SK-N-SH treated with all-trans-retinoic acid at 6 μM for 48 hours (cell line): ENCODE data around the gene BRAT1.

ENCODE experiments used
- ATAC-seq: fragments of 200-7000 bp; cut with Tn5 transposase; 3 replicates; pipeline ENCODE4 v1.9.1; 2020; ENCODE audit warnings: mild to moderate bottlenecking, moderate library complexity
- ARNTL ChIP-seq: fragments of 450-650 bp; formaldehyde crosslinking; IDR thresholded peaks from 2 replicates; pipeline ENCODE4 v1.5.0; 2020; ENCODE audit warnings: low read depth, mild to moderate bottlenecking, moderate library complexity, borderline replicate concordance
- BACH2 ChIP-seq: fragments of 250-450 bp; sonication (Bioruptor Pico); IDR thresholded peaks from 2 replicates; pipeline ENCODE4 v1.9.0; 2021; ENCODE audit warnings: mild to moderate bottlenecking, borderline replicate concordance
- CREB5 ChIP-seq: fragments of 250-450 bp; sonication (Bioruptor Pico); IDR thresholded peaks from 2 replicates; pipeline ENCODE4 v1.5.1; 2020; ENCODE audit warnings: low read depth, mild to moderate bottlenecking, moderate library complexity
- CSRNP3 ChIP-seq: fragments of 250-450 bp; sonication (Bioruptor Pico); IDR thresholded peaks from 2 replicates; pipeline ENCODE4 v1.5.1; 2021; ENCODE audit warnings: mild to moderate bottlenecking, moderate library complexity
- ESRRG ChIP-seq: fragments of 250-450 bp; sonication (Bioruptor Pico); IDR thresholded peaks from 2 replicates; pipeline ENCODE4 v1.6.1; 2021; ENCODE audit warnings: mild to moderate bottlenecking
- GLIS3 ChIP-seq: fragments of 250-450 bp; sonication (Bioruptor Pico); IDR thresholded peaks from 2 replicates; pipeline ENCODE4 v1.5.0; 2020; ENCODE audit warnings: mild to moderate bottlenecking, moderate library complexity
- ISL1 ChIP-seq: fragments of 250-450 bp; sonication (Bioruptor Pico); IDR thresholded peaks from 2 replicates; pipeline ENCODE4 v2.1.2; 2022; ENCODE audit warnings: mild to moderate bottlenecking, moderate library complexity
- PATZ1 ChIP-seq: fragments of 250-450 bp; sonication (Bioruptor Pico); IDR thresholded peaks from 2 replicates; pipeline ENCODE4 v1.8.0; 2020; ENCODE audit warnings: mild to moderate bottlenecking, moderate library complexity, borderline replicate concordance
- PPARA ChIP-seq: fragments of 250-450 bp; sonication (Bioruptor Pico); IDR thresholded peaks from 2 replicates; pipeline ENCODE4 v1.5.0; 2020; ENCODE audit warnings: mild to moderate bottlenecking, borderline replicate concordance
- RARB ChIP-seq: fragments of 250-450 bp; sonication (Bioruptor Pico); IDR thresholded peaks from 2 replicates; pipeline ENCODE4 v1.8.0; 2021; ENCODE audit warnings: mild to moderate bottlenecking, moderate library complexity
- SNAI2 ChIP-seq: fragments of 250-450 bp; sonication (Bioruptor Pico); IDR thresholded peaks from 2 replicates; pipeline ENCODE4 v1.5.0; 2020; ENCODE audit warnings: mild to moderate bottlenecking, moderate library complexity
- TCF4 ChIP-seq: fragments of 250-450 bp; sonication (Bioruptor Pico); IDR thresholded peaks from 2 replicates; pipeline ENCODE4 v1.8.0; 2021; ENCODE audit warnings: mild to moderate bottlenecking, moderate library complexity, borderline replicate concordance
- TOX ChIP-seq: fragments of 250-450 bp; sonication (Bioruptor Pico); IDR thresholded peaks from 2 replicates; pipeline ENCODE4 v1.8.0; 2021; ENCODE audit warnings: mild to moderate bottlenecking, moderate library complexity, borderline replicate concordance
- TSHZ2 ChIP-seq: fragments of 250-450 bp; sonication (Bioruptor Pico); IDR thresholded peaks from 2 replicates; pipeline ENCODE4 v1.5.0; 2020; ENCODE audit warnings: mild to moderate bottlenecking, moderate library complexity
- ZC3H10 ChIP-seq: fragments of 250-450 bp; sonication (Bioruptor Pico); IDR thresholded peaks from 2 replicates; pipeline ENCODE4 v1.5.1; 2021; ENCODE audit warnings: mild to moderate bottlenecking, moderate library complexity
- ZFP3 ChIP-seq: fragments of 250-450 bp; sonication (Bioruptor Pico); IDR thresholded peaks from 2 replicates; pipeline ENCODE4 v1.5.0; 2020; ENCODE audit warnings: mild to moderate bottlenecking, moderate library complexity
- ZFP30 ChIP-seq: fragments of 450-650 bp; formaldehyde crosslinking; IDR thresholded peaks from 2 replicates; pipeline ENCODE4 v1.5.0; 2022; ENCODE audit warnings: mild to moderate bottlenecking, moderate library complexity
- ZNF565 ChIP-seq: fragments of 450-650 bp; formaldehyde crosslinking; conservative IDR thresholded peaks from 2 replicates; pipeline ENCODE4 v1.5.0; 2020; ENCODE audit warnings: low read depth, mild to moderate bottlenecking, moderate library complexity
- ZNF70 ChIP-seq: fragments of 450-650 bp; formaldehyde crosslinking; IDR thresholded peaks from 2 replicates; pipeline ENCODE4 v1.5.0; 2020; ENCODE audit warnings: mild to moderate bottlenecking, moderate library complexity
- ZNF8 ChIP-seq: fragments of 450-650 bp; formaldehyde crosslinking; IDR thresholded peaks from 2 replicates; pipeline ENCODE4 v1.5.0; 2020; ENCODE audit warnings: mild to moderate bottlenecking, moderate library complexity

Gene BRAT1

GRCh38 chr7:2504889-2505375 is 50.4 kb downstream of the BRAT1 start:
- no peak for TF ChIP-seq CSRNP3 (CRISPR knock-in tag)
- no peak for TF ChIP-seq TOX (CRISPR knock-in tag)
- no peak for TF ChIP-seq RARB
- no peak for TF ChIP-seq ISL1 (CRISPR knock-in tag)
- no peak for TF ChIP-seq ESRRG
- TF ChIP-seq ARNTL (CRISPR knock-in tag), result no peak
- TF ChIP-seq BACH2 (CRISPR knock-in tag), result no peak
- TF ChIP-seq ZNF565 (CRISPR knock-in tag), result no peak
- TF ChIP-seq ZC3H10 (CRISPR knock-in tag), result no peak
- no peak for TF ChIP-seq ZNF70 (CRISPR knock-in tag)
- TF ChIP-seq CREB5 (CRISPR knock-in tag), result no peak
- no peak for TF ChIP-seq GLIS3 (CRISPR knock-in tag)

GRCh38 chr7:2504128-2504888 is 51.0 kb downstream of the BRAT1 start:
- TF ChIP-seq TCF4 (CRISPR knock-in tag) (no peak), SNAI2 (CRISPR knock-in tag) (no peak), RARB (no peak), ISL1 (CRISPR knock-in tag) (no peak), ZC3H10 (CRISPR knock-in tag) (no peak), ZNF565 (CRISPR knock-in tag) (no peak), BACH2 (CRISPR knock-in tag) (no peak), ZNF8 (CRISPR knock-in tag) (no peak), PATZ1 (CRISPR knock-in tag) (no peak), ZFP3 (CRISPR knock-in tag) (no peak), CREB5 (CRISPR knock-in tag) (no peak), PPARA (CRISPR knock-in tag) (no peak), TSHZ2 (CRISPR knock-in tag) (no peak), ARNTL (CRISPR knock-in tag) (no peak), ZFP30 (CRISPR knock-in tag) (no peak), ZNF70 (CRISPR knock-in tag) (no peak), CSRNP3 (CRISPR knock-in tag) (no peak), TOX (CRISPR knock-in tag) (no peak)
- no peak for ATAC-seq

More at GRCh38 chr7:2504889-2505375, 50.4 kb downstream of the BRAT1 start:
- no peak for ATAC-seq
